Caco-2 (cell line): Measurements from ENCODE around the gene NHEJ1. TPM values are rescaled to one million over a fixed set of nuclear protein-coding genes. Genes with fewer than 3 reads are reported as not detected.

Experiments used
- BruUV-seq: library from RNA; stranded (reverse); fragments of 400-500 nt; replicated peaks from 2 replicates; lab custom pipeline; 2021; lab: Mats Ljungman, UMichigan
- CTCF ChIA-PET: fragments of 300-600 bp; sonication (Branson Sonifier 250); formaldehyde crosslinking; loops from one replicate; lab custom pipeline; 2022; ENCODE audit warnings: antibody characterized with exemption; lab: Charles Lee
- POLR2A ChIA-PET: fragments of 300-600 bp; sonication (Branson Sonifier 250); formaldehyde crosslinking; loops from one replicate; lab custom pipeline; 2022; ENCODE audit warnings: antibody characterized with exemption; lab: Charles Lee
- DNase-seq, 2 experiments: peaks; one replicate each; pipeline versions ENCODE4 v3.0.0 to v3.0.0-alpha.2; 2020 to 2022
- H3K27me3 ChIP-seq: replicated peaks from 2 replicates; pipeline ENCODE4 v1.6.0; 2011; ENCODE audit warnings: low read length; ENCODE audit not compliant: control insufficient read depth, insufficient read depth
- H3K36me3 ChIP-seq: 2 replicates; pipeline ENCODE4 v1.5.1; 2011; ENCODE audit warnings: low read length; ENCODE audit not compliant: control insufficient read depth, insufficient read depth
- H3K4me1 ChIP-seq: fragments of 250-450 bp; sonication (Bioruptor Pico); 2 replicates; pipeline ENCODE4 v1.5.1; 2020; ENCODE audit warnings: mild to moderate bottlenecking
- H3K4me3 ChIP-seq: 2 replicates; pipeline ENCODE4 v1.5.1; 2011; ENCODE audit warnings: low read depth, mild to moderate bottlenecking, control low read depth, low read length
- H3K9me3 ChIP-seq: fragments of 250-450 bp; sonication (Bioruptor Pico); 2 replicates; pipeline ENCODE4 v1.5.1; 2020; ENCODE audit warnings: mild to moderate bottlenecking, moderate library complexity
- H3K27ac Mint-ChIP-seq: one replicate; pipeline ENCODE4 v1.8.0; 2022; ENCODE audit warnings: mixed read lengths; ENCODE audit not compliant: unreplicated experiment
- H3K27me3 Mint-ChIP-seq: one replicate; pipeline ENCODE4 v1.8.0; 2022; ENCODE audit warnings: mixed read lengths; ENCODE audit not compliant: insufficient read depth, unreplicated experiment
- H3K36me3 Mint-ChIP-seq: one replicate; pipeline ENCODE4 v1.8.0; 2022; ENCODE audit warnings: mild to moderate bottlenecking, mixed read lengths; ENCODE audit not compliant: insufficient read depth, unreplicated experiment
- H3K4me1 Mint-ChIP-seq: one replicate; pipeline ENCODE4 v1.8.0; 2022; ENCODE audit warnings: low read depth, mixed read lengths; ENCODE audit not compliant: unreplicated experiment
- H3K4me3 Mint-ChIP-seq: one replicate; pipeline ENCODE4 v1.8.0; 2022; ENCODE audit warnings: mild to moderate bottlenecking, moderate library complexity, mixed read lengths; ENCODE audit not compliant: unreplicated experiment
- H3K9me3 Mint-ChIP-seq: one replicate; pipeline ENCODE4 v1.8.0; 2022; ENCODE audit warnings: mixed read lengths; ENCODE audit not compliant: unreplicated experiment
- intact Hi-C: fragments of 100-400 bp; cut with micrococcal nuclease; formaldehyde crosslinking; loops from one replicate; pipeline ENCODE4 v1.10.0; 2022; ENCODE audit not compliant: unreplicated experiment
- total RNA-seq: library from RNA; stranded (reverse); gene quantifications from 2 replicates; pipeline ENCODE4 v1.2.3, GENCODE V29; 2022
- TF ChIP-seq, protein P1 (sequence below), 2 experiments: fragments of 200-600 bp in 1 of 2; IDR thresholded peaks; 1 replicate in 1 of 2; 2 replicates in 1 of 2; pipeline versions ENCODE4 v1.5.1 to v1.8.0; 2011 to 2022; ENCODE audit warnings: antibody characterized with exemption in 1 of 2, control low read depth in 1 of 2, inconsistent platforms in 1 of 2, low read depth in 1 of 2, low read length in 1 of 2, mild to moderate bottlenecking in 1 of 2, moderate library complexity in 1 of 2; ENCODE audit not compliant: insufficient read depth in 1 of 2, severe bottlenecking in 1 of 2, unreplicated experiment in 1 of 2

Gene NHEJ1
- total RNA-seq, 1 experiment from 2014 or later, result 29.6 TPM

DNA sequence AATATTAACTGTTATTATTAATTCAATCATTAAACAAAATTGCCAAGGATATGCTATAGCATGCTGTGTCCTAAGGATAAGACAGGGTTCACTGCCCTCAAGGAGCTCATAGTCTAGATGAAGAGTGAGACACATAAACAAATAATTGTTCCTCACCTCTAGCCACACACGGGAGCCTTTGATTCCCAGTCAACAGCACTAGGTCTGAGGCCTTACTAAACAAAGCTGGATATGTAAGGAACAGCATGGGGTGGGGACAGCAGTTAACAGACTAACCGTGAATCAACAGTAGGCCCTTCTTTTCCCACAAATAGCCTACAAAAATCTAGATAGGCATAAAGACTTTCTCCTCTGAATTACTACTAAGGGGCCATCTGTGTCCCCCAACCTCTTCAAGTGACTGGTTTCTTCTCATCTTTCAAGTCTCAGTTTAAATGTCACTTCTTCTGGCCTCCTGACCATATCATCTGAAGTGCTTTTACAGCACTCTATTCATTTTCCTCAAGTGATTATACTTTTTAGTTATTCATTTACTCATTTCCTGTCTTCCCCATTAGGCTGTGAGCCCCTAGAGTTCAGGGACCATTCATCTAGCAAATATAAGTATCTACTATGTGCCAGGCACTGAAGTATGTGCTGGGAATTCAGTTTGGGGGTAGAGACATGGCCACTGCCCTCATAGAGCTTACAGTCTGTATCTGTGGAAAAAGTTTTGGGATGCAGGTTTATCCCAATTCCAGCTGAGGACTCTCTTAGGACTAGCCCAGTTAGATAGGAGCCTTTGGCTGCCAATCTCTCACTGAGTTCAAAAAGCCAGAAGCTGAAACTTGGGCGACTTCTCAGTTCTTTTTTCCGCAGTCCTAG, 69.9 kb downstream of the NHEJ1 start:
- no peaks in the 10 kb centered on the region for H3K9me3 Mint-ChIP-seq
- POLR2A ChIA-PET, result no interaction called here
- H3K27me3 ChIP-seq, result no peaks in the 10 kb centered on the region
- no peaks in the 10 kb centered on the region for H3K4me1 ChIP-seq
- no peaks in the 10 kb centered on the region for H3K36me3 Mint-ChIP-seq
- no peak overlapping the region for H3K27ac Mint-ChIP-seq
- peaks cover 2% of the 10 kb centered on the region; the same call in 1 of the 2 replicates for H3K36me3 ChIP-seq
- no peak overlapping the region for H3K4me3 Mint-ChIP-seq
- no TSS peak for BruUV-seq
- TF ChIP-seq, protein P1, sequence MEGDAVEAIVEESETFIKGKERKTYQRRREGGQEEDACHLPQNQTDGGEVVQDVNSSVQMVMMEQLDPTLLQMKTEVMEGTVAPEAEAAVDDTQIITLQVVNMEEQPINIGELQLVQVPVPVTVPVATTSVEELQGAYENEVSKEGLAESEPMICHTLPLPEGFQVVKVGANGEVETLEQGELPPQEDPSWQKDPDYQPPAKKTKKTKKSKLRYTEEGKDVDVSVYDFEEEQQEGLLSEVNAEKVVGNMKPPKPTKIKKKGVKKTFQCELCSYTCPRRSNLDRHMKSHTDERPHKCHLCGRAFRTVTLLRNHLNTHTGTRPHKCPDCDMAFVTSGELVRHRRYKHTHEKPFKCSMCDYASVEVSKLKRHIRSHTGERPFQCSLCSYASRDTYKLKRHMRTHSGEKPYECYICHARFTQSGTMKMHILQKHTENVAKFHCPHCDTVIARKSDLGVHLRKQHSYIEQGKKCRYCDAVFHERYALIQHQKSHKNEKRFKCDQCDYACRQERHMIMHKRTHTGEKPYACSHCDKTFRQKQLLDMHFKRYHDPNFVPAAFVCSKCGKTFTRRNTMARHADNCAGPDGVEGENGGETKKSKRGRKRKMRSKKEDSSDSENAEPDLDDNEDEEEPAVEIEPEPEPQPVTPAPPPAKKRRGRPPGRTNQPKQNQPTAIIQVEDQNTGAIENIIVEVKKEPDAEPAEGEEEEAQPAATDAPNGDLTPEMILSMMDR (IDR thresholded peaks at IDR 0.05; ENCODE audit: insufficient read depth in 1 of 2, low read depth in 1 of 2, low read length in 1 of 2, severe bottlenecking in 1 of 2, unreplicated experiment in 1 of 2), result no peak
- H3K9me3 ChIP-seq, result no peaks in the 10 kb centered on the region; the same call in 1 of the 2 replicates
- intact Hi-C loops, result no loop called here
- no peaks in the 10 kb centered on the region for H3K27me3 Mint-ChIP-seq
- H3K4me1 Mint-ChIP-seq, result no peaks in the 10 kb centered on the region
- H3K4me3 ChIP-seq, result no peak overlapping the region
- DNase-seq, result no peak
- CTCF ChIA-PET, result interaction anchor here (0.6 to 1.3 kb wide), 4 partner anchors 10 to 354 kb away, joined by 3 to 5 read pairs (median 3); partner anchors contain the start of gene IHH

DNA sequence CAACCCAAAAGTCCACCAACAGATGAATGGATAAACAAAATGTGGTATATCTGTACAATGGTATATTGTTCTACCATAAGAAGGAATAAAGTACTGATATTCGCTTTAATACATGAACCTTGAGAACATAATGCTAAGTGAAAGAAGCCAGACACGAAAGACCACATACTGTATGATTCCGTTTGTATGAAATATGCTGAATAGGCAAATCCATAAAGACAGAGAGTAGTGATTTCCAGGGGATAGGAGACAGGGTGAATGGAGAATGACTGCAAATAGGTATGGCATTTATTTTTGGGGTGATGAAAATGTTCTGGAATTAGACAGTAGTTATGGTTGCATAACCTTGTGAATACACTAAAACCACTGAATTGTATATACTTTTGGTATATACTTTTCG, 71.3 kb downstream of the NHEJ1 start:
- no TSS peak for BruUV-seq
- Histone ChIP-seq H3K36me3 (peaks cover 2% of the 10 kb centered on the region; the same call in 1 of the 2 replicates), H3K27me3 (no peaks in the 10 kb centered on the region), H3K4me1 (no peaks in the 10 kb centered on the region), H3K9me3 (no peaks in the 10 kb centered on the region; the same call in 1 of the 2 replicates), H3K4me3 (no peak overlapping the region)
- TF ChIP-seq, protein P1 (IDR thresholded peaks at IDR 0.05; ENCODE audit: insufficient read depth in 1 of 2, low read depth in 1 of 2, low read length in 1 of 2, severe bottlenecking in 1 of 2, unreplicated experiment in 1 of 2), result no peak
- Mint-ChIP-seq H3K27ac (no peak overlapping the region), H3K4me1 (no peaks in the 10 kb centered on the region), H3K27me3 (no peaks in the 10 kb centered on the region), H3K4me3 (no peak overlapping the region), H3K9me3 (no peaks in the 10 kb centered on the region), H3K36me3 (no peaks in the 10 kb centered on the region)
- ChIA-PET POLR2A (no interaction called here), CTCF (no interaction called here)
- intact Hi-C loops, result no loop called here
- no peak for DNase-seq

DNA sequence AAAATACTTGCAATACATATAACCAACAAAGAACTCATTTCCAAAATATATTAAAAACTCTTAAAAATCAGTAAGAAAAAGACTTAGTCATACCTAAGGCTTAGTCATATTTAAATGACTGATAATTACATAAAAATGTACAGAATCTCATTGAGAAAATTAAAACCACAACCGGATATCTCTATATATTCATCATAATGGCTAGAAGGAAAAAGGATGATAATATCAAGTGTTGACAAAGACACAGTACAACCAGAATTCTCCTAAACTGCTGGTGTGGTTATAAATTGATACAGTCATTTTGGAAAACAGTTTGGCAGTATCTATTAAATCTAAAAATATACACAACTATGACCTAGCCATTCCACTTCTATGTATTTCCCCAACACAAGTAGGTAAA, 72.8 kb downstream of the NHEJ1 start:
- H3K4me1 ChIP-seq, result no peaks in the 10 kb centered on the region; the same call in 1 of the 2 replicates
- intact Hi-C loops, result no loop called here
- POLR2A ChIA-PET, result no interaction called here

More for the DNA sequence above, 72.8 kb downstream of the NHEJ1 start:
- CTCF ChIA-PET, result interaction anchor here (1.2 to 1.3 kb wide), 2 partner anchors 15 to 16 kb away, joined by 3 read pairs; no protein-coding TSS in a partner anchor
- no TSS peak for BruUV-seq
- no peaks in the 10 kb centered on the region for H3K9me3 Mint-ChIP-seq
- TF ChIP-seq, protein P1 (IDR thresholded peaks at IDR 0.05; ENCODE audit: insufficient read depth in 1 of 2, low read depth in 1 of 2, low read length in 1 of 2, severe bottlenecking in 1 of 2, unreplicated experiment in 1 of 2), result no peak
- H3K27ac Mint-ChIP-seq, result no peak overlapping the region
- peaks cover 4% of the 10 kb centered on the region for H3K4me1 Mint-ChIP-seq
- DNase-seq, result no peak
- H3K4me3 ChIP-seq, result no peak overlapping the region
- no peaks in the 10 kb centered on the region for H3K27me3 Mint-ChIP-seq
- H3K36me3 ChIP-seq, result peaks cover 2% of the 10 kb centered on the region; the same call in 1 of the 2 replicates
- H3K27me3 ChIP-seq, result no peaks in the 10 kb centered on the region
- no peaks in the 10 kb centered on the region for H3K36me3 Mint-ChIP-seq
- no peak overlapping the region for H3K4me3 Mint-ChIP-seq
- no peaks in the 10 kb centered on the region; the same call in 1 of the 2 replicates for H3K9me3 ChIP-seq
